H1 (cell line): Measurements from ENCODE around the gene AMBN.

Experiments
- BRCA1 ChIP-seq: IDR thresholded peaks from 2 replicates; pipeline ENCODE4 v1.6.1; 2012; ENCODE audit warnings: low read depth, low read length, improper control_type of control experiment
- CEBPB ChIP-seq: IDR thresholded peaks from 2 replicates; pipeline ENCODE4 v1.6.1; 2012; ENCODE audit warnings: low read depth, low read length
- EGR1 ChIP-seq: IDR thresholded peaks from 2 replicates; pipeline ENCODE4 v1.6.1; 2011; ENCODE audit warnings: low read depth, low read length, borderline replicate concordance
- EP300 ChIP-seq, 2 experiments: IDR thresholded peaks; 1 replicate in 1 of 2; 2 replicates in 1 of 2; pipeline ENCODE4 v1.6.1; 2011 to 2012; ENCODE audit warnings: low read depth in 2 of 2, low read length in 2 of 2, mild to moderate bottlenecking in 2 of 2, borderline replicate concordance in 1 of 2, inconsistent platforms in 1 of 2, moderate library complexity in 1 of 2
- POLR2A ChIP-seq, 2 experiments: IDR thresholded peaks; 1 replicate in 1 of 2; 2 replicates in 1 of 2; pipeline ENCODE4 v1.6.1; 2011; ENCODE audit warnings: low read depth in 2 of 2, low read length in 2 of 2, mild to moderate bottlenecking in 2 of 2; ENCODE audit errors: control extremely low read depth in 1 of 2
- POU5F1 ChIP-seq: IDR thresholded peaks from 2 replicates; pipeline ENCODE4 v1.6.1; 2011; ENCODE audit warnings: low read depth, mild to moderate bottlenecking, low read length, moderate library complexity
- RFX5 ChIP-seq: IDR thresholded peaks from 2 replicates; pipeline ENCODE4 v1.6.1; 2011; ENCODE audit warnings: low read depth, low read length, improper control_type of control experiment, borderline replicate concordance
- SIRT6 ChIP-seq: IDR thresholded peaks from one replicate; pipeline ENCODE4 v1.7.1; 2012; ENCODE audit warnings: low read length, inconsistent platforms
- SP2 ChIP-seq: IDR thresholded peaks from 2 replicates; pipeline ENCODE4 v1.6.1; 2012; ENCODE audit warnings: mild to moderate bottlenecking, low read length, inconsistent platforms
- SUZ12 ChIP-seq: fragments of 200-600 bp; sonication (generic); IDR thresholded peaks from 2 replicates; pipeline ENCODE4 v1.6.1; 2012; ENCODE audit warnings: mild to moderate bottlenecking, inconsistent platforms, low read length, moderate library complexity, mixed read lengths
- TF ChIP-seq, protein P1 (sequence below), 3 experiments: IDR thresholded peaks; 1 replicate in 2 of 3; 2 replicates in 1 of 3; pipeline versions ENCODE4 v1.5.1 to v1.6.1; 2011; ENCODE audit warnings: low read length in 3 of 3, mild to moderate bottlenecking in 3 of 3, inconsistent platforms in 2 of 3, low read depth in 1 of 3, moderate library complexity in 1 of 3; ENCODE audit not compliant: insufficient read depth in 1 of 3; ENCODE audit errors: control extremely low read depth in 1 of 3
- TF ChIP-seq, protein P2 (sequence below): IDR thresholded peaks from 2 replicates; pipeline ENCODE4 v1.6.1; 2011; ENCODE audit warnings: low read length, improper control_type of control experiment
- TF ChIP-seq, protein P3 (sequence below): IDR thresholded peaks from 2 replicates; pipeline ENCODE4 v1.6.1; 2012; ENCODE audit warnings: inconsistent platforms

DNA sequence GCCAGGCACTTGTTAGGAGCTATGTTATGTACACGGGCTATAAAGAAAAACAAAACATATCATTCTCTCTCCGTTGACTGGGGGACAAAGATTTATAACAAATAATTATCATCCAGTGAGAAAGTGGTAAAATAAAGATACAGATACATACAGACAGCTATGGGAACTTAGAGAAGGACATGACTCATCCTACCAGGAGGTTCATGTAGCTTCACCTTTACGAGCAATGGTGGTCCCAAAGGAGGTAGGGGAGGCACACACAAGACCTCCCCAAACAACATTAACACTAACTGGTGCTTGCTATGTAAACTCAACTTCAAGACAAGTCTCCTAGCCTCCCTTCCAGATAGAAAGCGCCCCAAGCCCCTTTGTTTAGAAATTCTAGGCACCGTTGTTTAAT, 8.9 kb downstream of the AMBN start:
- TF ChIP-seq, protein P1, sequence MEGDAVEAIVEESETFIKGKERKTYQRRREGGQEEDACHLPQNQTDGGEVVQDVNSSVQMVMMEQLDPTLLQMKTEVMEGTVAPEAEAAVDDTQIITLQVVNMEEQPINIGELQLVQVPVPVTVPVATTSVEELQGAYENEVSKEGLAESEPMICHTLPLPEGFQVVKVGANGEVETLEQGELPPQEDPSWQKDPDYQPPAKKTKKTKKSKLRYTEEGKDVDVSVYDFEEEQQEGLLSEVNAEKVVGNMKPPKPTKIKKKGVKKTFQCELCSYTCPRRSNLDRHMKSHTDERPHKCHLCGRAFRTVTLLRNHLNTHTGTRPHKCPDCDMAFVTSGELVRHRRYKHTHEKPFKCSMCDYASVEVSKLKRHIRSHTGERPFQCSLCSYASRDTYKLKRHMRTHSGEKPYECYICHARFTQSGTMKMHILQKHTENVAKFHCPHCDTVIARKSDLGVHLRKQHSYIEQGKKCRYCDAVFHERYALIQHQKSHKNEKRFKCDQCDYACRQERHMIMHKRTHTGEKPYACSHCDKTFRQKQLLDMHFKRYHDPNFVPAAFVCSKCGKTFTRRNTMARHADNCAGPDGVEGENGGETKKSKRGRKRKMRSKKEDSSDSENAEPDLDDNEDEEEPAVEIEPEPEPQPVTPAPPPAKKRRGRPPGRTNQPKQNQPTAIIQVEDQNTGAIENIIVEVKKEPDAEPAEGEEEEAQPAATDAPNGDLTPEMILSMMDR (IDR thresholded peaks at IDR 0.05; ENCODE audit: control extremely low read depth in 1 of 3, insufficient read depth in 1 of 3, low read depth in 1 of 3, low read length in 3 of 3): no peak
- TF ChIP-seq SP2: no peak
- TF ChIP-seq EP300 (IDR thresholded peaks at IDR 0.05; ENCODE audit: borderline replicate concordance in 1 of 2, low read depth in 2 of 2, low read length in 2 of 2): no peak
- TF ChIP-seq EGR1: no peak
- TF ChIP-seq, protein P2, sequence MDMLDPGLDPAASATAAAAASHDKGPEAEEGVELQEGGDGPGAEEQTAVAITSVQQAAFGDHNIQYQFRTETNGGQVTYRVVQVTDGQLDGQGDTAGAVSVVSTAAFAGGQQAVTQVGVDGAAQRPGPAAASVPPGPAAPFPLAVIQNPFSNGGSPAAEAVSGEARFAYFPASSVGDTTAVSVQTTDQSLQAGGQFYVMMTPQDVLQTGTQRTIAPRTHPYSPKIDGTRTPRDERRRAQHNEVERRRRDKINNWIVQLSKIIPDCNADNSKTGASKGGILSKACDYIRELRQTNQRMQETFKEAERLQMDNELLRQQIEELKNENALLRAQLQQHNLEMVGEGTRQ: no peak
- no peak for TF ChIP-seq RFX5
- no peak for TF ChIP-seq SIRT6
- TF ChIP-seq, protein P3, sequence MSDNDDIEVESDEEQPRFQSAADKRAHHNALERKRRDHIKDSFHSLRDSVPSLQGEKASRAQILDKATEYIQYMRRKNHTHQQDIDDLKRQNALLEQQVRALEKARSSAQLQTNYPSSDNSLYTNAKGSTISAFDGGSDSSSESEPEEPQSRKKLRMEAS: no peak
- no peak for TF ChIP-seq POU5F1
- no peak for TF ChIP-seq CEBPB
- TF ChIP-seq BRCA1: no peak
- TF ChIP-seq SUZ12: no peak
- no peak for TF ChIP-seq POLR2A (IDR thresholded peaks at IDR 0.05; ENCODE audit: control extremely low read depth in 1 of 2, low read depth in 2 of 2, low read length in 2 of 2)
